Measurements from ENCODE around the gene FOXA3.
A peak's percentile ranks its signal among the peaks of the same experiment; 100 is the strongest.

- TF ChIP-seq CTCF (IDR thresholded peaks at IDR 0.05) (no peak), POLR2AphosphoS5 (IDR thresholded peaks at IDR 0.05) (peak; percentile 78 to 93 (median 88)), POLR2A (IDR thresholded peaks at IDR 0.05) (peak; percentile 56 to 61)
Measured at GRCh38 chr19:45862564-45863334, 1.4 kb upstream of the FOXA3 start, which contains the start of gene SYMPK.
